Prostate gland (tissue), 2 donors: ENCODE data around the gene ACKR3. TPM values are rescaled to one million over a fixed set of nuclear protein-coding genes. Genes with fewer than 3 reads are reported as not detected.

ENCODE experiments used
- DNase-seq: peaks from one replicate; pipeline ENCODE4 v3.0.0-alpha.2; 2019; ENCODE audit warnings: low spot score
- H3K27ac ChIP-seq, 2 donors: fragments of 200-600 bp; sonication (generic); 2 replicates each; pipeline ENCODE4 v1.5.1; 2017 to 2019
- H3K27me3 ChIP-seq: fragments of 200-600 bp; sonication (generic); replicated peaks from 2 replicates; pipeline ENCODE4 v1.5.1; 2019; ENCODE audit not compliant: insufficient read depth
- H3K36me3 ChIP-seq, 2 donors: fragments of 200-600 bp; sonication (generic); 1 replicate in 1 of 2; 2 replicates in 1 of 2; pipeline versions ENCODE4 v1.5.1 to v1.8.1; 2017 to 2019
- H3K4me1 ChIP-seq: fragments of 200-600 bp; sonication (generic); replicated peaks from 2 replicates; pipeline ENCODE4 v1.5.1; 2019
- H3K4me3 ChIP-seq, 2 donors: fragments of 200-600 bp; sonication (generic); 2 replicates each; pipeline ENCODE4 v1.5.1; 2017 to 2019
- H3K9me3 ChIP-seq: fragments of 200-600 bp; sonication (generic); 2 replicates; pipeline ENCODE4 v1.5.1; 2017
- POLR2A ChIP-seq: fragments of 450-650 bp; IDR thresholded peaks from one replicate; pipeline ENCODE4 v1.6.1; 2016; ENCODE audit warnings: antibody characterized with exemption, mild to moderate bottlenecking
- POLR2AphosphoS5 ChIP-seq: sonication (generic); formaldehyde crosslinking; IDR thresholded peaks from one replicate; pipeline ENCODE4 v1.6.1; 2017; ENCODE audit warnings: antibody characterized with exemption
- WGBS: methylation state at CpG from one replicate; pipeline ENCODE4 v1.1.5; 2018; 5-methylcytosine and 5-hydroxymethylcytosine counted together
- intact Hi-C: fragments of 100-400 bp; cut with DNase I; formaldehyde crosslinking; loops from one replicate; pipeline ENCODE4 v1.14.2; 2022
- total RNA-seq, 2 donors: library from RNA; depleted of rRNA; stranded (reverse); fragments of >200 nt; gene quantifications; one replicate each; pipeline ENCODE4 v1.1.0, GENCODE V29; 2016
- TF ChIP-seq, protein P1 (sequence below), 4 experiments: fragments of 200-600 bp in 2 of 4; fragments of 450-650 bp in 2 of 4; sonication (generic) in 2 of 4; IDR thresholded peaks; 1 replicate in 3 of 4; 2 replicates in 1 of 4; pipeline ENCODE4 v1.5.1; 2016 to 2019; ENCODE audit warnings: antibody characterized with exemption in 4 of 4, mild to moderate bottlenecking in 2 of 4, moderate library complexity in 2 of 4

Gene ACKR3
- total RNA-seq, 2 donors from 2014 or later = 2.1 to 19.2 TPM

DNA sequence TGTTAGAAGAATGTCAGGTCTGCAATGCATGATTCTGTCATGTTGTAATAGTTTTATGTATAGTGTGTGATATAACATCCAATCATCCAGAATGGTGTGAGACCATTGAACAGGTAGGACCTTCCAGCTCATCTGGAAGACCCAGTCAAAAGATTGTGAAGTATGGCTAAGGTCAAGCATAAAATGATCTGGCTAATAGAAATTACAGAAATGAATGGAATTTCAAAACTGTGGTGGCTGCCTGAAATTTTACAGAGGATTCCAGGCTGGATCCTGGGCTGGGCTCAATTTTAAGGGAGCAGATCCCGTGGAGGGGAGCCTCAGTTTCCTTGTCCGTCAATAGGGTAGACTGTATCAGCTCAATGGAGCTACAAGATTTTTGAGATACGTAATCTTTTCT lies 39.1 kb downstream of the ACKR3 start:
- Histone ChIP-seq H3K4me3 (no peak overlapping the region), H3K9me3 (no peaks in the 10 kb centered on the region), H3K27ac (no peak overlapping the region), H3K4me1 (no peaks in the 10 kb centered on the region), H3K36me3 (no peaks in the 10 kb centered on the region), H3K27me3 (no peaks in the 10 kb centered on the region)
- TF ChIP-seq POLR2A (no peak), POLR2AphosphoS5 (no peak)
- TF ChIP-seq, protein P1, sequence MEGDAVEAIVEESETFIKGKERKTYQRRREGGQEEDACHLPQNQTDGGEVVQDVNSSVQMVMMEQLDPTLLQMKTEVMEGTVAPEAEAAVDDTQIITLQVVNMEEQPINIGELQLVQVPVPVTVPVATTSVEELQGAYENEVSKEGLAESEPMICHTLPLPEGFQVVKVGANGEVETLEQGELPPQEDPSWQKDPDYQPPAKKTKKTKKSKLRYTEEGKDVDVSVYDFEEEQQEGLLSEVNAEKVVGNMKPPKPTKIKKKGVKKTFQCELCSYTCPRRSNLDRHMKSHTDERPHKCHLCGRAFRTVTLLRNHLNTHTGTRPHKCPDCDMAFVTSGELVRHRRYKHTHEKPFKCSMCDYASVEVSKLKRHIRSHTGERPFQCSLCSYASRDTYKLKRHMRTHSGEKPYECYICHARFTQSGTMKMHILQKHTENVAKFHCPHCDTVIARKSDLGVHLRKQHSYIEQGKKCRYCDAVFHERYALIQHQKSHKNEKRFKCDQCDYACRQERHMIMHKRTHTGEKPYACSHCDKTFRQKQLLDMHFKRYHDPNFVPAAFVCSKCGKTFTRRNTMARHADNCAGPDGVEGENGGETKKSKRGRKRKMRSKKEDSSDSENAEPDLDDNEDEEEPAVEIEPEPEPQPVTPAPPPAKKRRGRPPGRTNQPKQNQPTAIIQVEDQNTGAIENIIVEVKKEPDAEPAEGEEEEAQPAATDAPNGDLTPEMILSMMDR (IDR thresholded peaks at IDR 0.05) = no peak
- DNase-seq = no peak
- intact Hi-C loops = no loop called here
- 98% methylated on average over 3 of the region's 3 CpGs for WGBS

- TF ChIP-seq, protein P1 (IDR thresholded peaks at IDR 0.05) = no peak
- no peak for TF ChIP-seq POLR2A
- no peak for TF ChIP-seq POLR2AphosphoS5
- 93% methylated on average over 8 of the region's 8 CpGs for WGBS
- intact Hi-C loops = no loop called here
Observed at GRCh38 chr2:236610991-236611821, 41.6 kb downstream of the ACKR3 start.

DNA sequence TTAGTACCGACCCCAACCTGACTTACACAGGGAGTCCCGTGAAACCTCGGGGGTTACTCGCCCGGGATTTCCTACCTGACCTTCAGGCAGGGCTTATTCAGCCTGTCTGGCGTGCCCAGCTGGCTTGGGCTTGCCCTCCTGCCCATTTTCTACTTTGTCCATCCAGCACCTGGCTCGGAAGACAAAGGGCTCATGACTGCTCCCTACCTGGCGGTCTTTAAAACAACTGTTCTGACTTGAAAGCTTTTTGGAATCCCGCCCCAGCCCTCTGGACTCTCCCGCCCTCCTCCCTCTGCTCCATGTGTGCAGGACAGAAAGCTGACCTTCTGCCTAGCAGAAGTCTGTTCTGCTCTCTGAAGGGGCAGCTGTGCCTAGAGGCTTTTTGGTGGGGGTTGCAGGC lies 43.1 kb downstream of the ACKR3 start:
- H3K9me3 ChIP-seq = no peaks in the 10 kb centered on the region
- no peaks in the 10 kb centered on the region for H3K36me3 ChIP-seq
- 79% methylated on average over 10 of the region's 10 CpGs for WGBS
- TF ChIP-seq POLR2A = no peak
- no peak for TF ChIP-seq POLR2AphosphoS5
- TF ChIP-seq, protein P1 (IDR thresholded peaks at IDR 0.05) = no peak
- no peaks in the 10 kb centered on the region for H3K27me3 ChIP-seq
- no peak overlapping the region for H3K4me3 ChIP-seq
- H3K27ac ChIP-seq = no peak overlapping the region
- intact Hi-C loops = no loop called here
- H3K4me1 ChIP-seq = no peaks in the 10 kb centered on the region
- DNase-seq = no peak

More at GRCh38 chr2:236610991-236611821, 41.6 kb downstream of the ACKR3 start:
- DNase-seq = no peak
- Histone ChIP-seq H3K27me3 (no peaks in the 10 kb centered on the region), H3K4me3 (no peak overlapping the region), H3K4me1 (no peaks in the 10 kb centered on the region), H3K9me3 (no peaks in the 10 kb centered on the region), H3K36me3 (no peaks in the 10 kb centered on the region), H3K27ac (no peak overlapping the region)

GRCh38 chr2:236613612-236614011 lies 44.0 kb downstream of the ACKR3 start:
- Histone ChIP-seq H3K4me3 (no peak overlapping the region), H3K9me3 (no peaks in the 10 kb centered on the region), H3K4me1 (no peaks in the 10 kb centered on the region), H3K27me3 (no peaks in the 10 kb centered on the region), H3K36me3 (no peaks in the 10 kb centered on the region), H3K27ac (no peak overlapping the region)
- TF ChIP-seq POLR2AphosphoS5 (no peak), POLR2A (no peak)
- TF ChIP-seq, protein P1 (IDR thresholded peaks at IDR 0.05) = no peak
- no peak for DNase-seq
- intact Hi-C loops = no loop called here
- WGBS = 84% methylated on average over 4 of the region's 4 CpGs

GRCh38 chr2:236614551-236614950 lies 44.9 kb downstream of the ACKR3 start:
- whole genome bisulfite sequencing = 84% methylated on average over 5 of the region's 5 CpGs
- no peak for DNase-seq
- no peaks in the 10 kb centered on the region for H3K36me3 ChIP-seq
- TF ChIP-seq POLR2A (no peak), POLR2AphosphoS5 (no peak)
- TF ChIP-seq, protein P1 (IDR thresholded peaks at IDR 0.05) = no peak
- no peaks in the 10 kb centered on the region for H3K27me3 ChIP-seq
- H3K27ac ChIP-seq = no peak overlapping the region
- no peaks in the 10 kb centered on the region for H3K4me1 ChIP-seq
- intact Hi-C loops = no loop called here
- no peaks in the 10 kb centered on the region for H3K9me3 ChIP-seq
- no peak overlapping the region for H3K4me3 ChIP-seq
